ENCODE results near the gene C22orf15. TPM values are rescaled to one million over a fixed set of nuclear protein-coding genes. Genes with fewer than 3 reads are reported as not detected.

The C22orf15 gene
- total RNA-seq, 1 experiment from 2014 or later = 2.7 TPM

GRCh38 chr22:23791738-23792645 lies 29.2 kb downstream of the C22orf15 start (continued):
- TF ChIP-seq PRDM15 (CRISPR knock-in tag; IDR thresholded peaks at IDR 0.05) (no peak), HMGXB4 (CRISPR knock-in tag; IDR thresholded peaks at IDR 0.05) (no peak)

GRCh38 chr22:23793326-23793725 lies 30.5 kb downstream of the C22orf15 start:
- no peak for DNase-seq (ENCODE audit: low spot score)
- no peak for ATAC-seq
- ChIA-PET CTCF (interaction anchor here (0.9 kb wide), 1 partner anchor 22 kb away, joined by 3 read pairs; no protein-coding TSS in a partner anchor), POLR2A (no interaction called here)
- peaks cover 63% of the 10 kb centered on the region for H3K36me3 Mint-ChIP-seq
- no peaks in the 10 kb centered on the region for H3K27me3 Mint-ChIP-seq (ENCODE audit: low read depth)
- H3K4me1 Mint-ChIP-seq = peaks cover 16% of the 10 kb centered on the region
- 0 out of 2 replicates have a peak overlapping the region, but pooled peaks have one; percentile 16 for H3K27ac Mint-ChIP-seq
- peaks cover 7% of the 10 kb centered on the region; the same call in 1 of the 2 replicates for H3K9me3 Mint-ChIP-seq
- H3K4me3 Mint-ChIP-seq = no peak overlapping the region
- TF ChIP-seq ERG (CRISPR knock-in tag; IDR thresholded peaks at IDR 0.05) (no peak), ZNF416 (CRISPR knock-in tag; IDR thresholded peaks at IDR 0.05) (no peak), ZNF281 (CRISPR knock-in tag; IDR thresholded peaks at IDR 0.05) (no peak), MYBL2 (CRISPR knock-in tag; IDR thresholded peaks at IDR 0.05) (no peak), ATF1 (CRISPR knock-in tag; IDR thresholded peaks at IDR 0.05) (no peak), MXD4 (CRISPR knock-in tag; IDR thresholded peaks at IDR 0.05; ENCODE audit: borderline replicate concordance) (no peak), NR1H2 (CRISPR knock-in tag; IDR thresholded peaks at IDR 0.05) (no peak), ESRRA (CRISPR knock-in tag; IDR thresholded peaks at IDR 0.05; ENCODE audit: borderline replicate concordance) (no peak), CBFB (CRISPR knock-in tag; IDR thresholded peaks at IDR 0.05; ENCODE audit: low read depth) (no peak), HMGXB4 (CRISPR knock-in tag; IDR thresholded peaks at IDR 0.05) (no peak), ZNF423 (CRISPR knock-in tag; IDR thresholded peaks at IDR 0.05) (no peak), AR (CRISPR knock-in tag; IDR thresholded peaks at IDR 0.05) (no peak), AFF4 (CRISPR knock-in tag; IDR thresholded peaks at IDR 0.05; ENCODE audit: borderline replicate concordance) (no peak)
